K562 (cell line): ENCODE results near the gene CKLF. TPM values are rescaled to one million over a fixed set of nuclear protein-coding genes. Genes with fewer than 3 reads are reported as not detected.

Experiments
- ATAC-seq: fragments of 200-7000 bp; cut with Tn5 transposase; 3 replicates; pipeline ENCODE4 v1.9.1; 2020; ENCODE audit warnings: moderate library complexity
- BruUV-seq: library from RNA; stranded (reverse); fragments of 400-500 nt; replicated peaks from 2 replicates; lab custom pipeline; 2021; lab: Mats Ljungman, UMichigan
- CTCF ChIA-PET: fragments of 300-600 bp; formaldehyde crosslinking; extraction: SDS; loops from one replicate; lab custom pipeline; 2021; ENCODE audit warnings: low intra/inter-chr PET ratio; lab: Yijun Ruan, JAX
- POLR2A ChIA-PET: fragments of 300-600, 350-650 bp; sonication (Branson Sonifier 250); formaldehyde crosslinking; extraction: SDS; loops from one replicate; lab custom pipeline; 2021; ENCODE audit warnings: antibody characterized with exemption, inconsistent platforms; lab: Yijun Ruan, JAX
- DNase-seq, 4 experiments: peaks; one replicate each; pipeline versions ENCODE4 v3.0.0 to v3.0.0-alpha.2; 2011 to 2018; ENCODE audit warnings: low spot score in 3 of 4, mixed read lengths in 3 of 4; ENCODE audit errors: extremely low read depth in 1 of 4
- FAIRE-seq: peaks from 2 replicates; lab custom pipeline; 2011; peaks lifted over from hg19 to GRCh38; lab: Jason Lieb, UNC
- H2AFZ ChIP-seq: 2 replicates; pipeline ENCODE4 v1.6.0; 2011; ENCODE audit warnings: low read depth, low read length, control low read depth, inconsistent platforms
- H3K27ac ChIP-seq: fragments of 200-600 bp; 3 replicates; pipeline ENCODE4 v1.8.0; 2011; ENCODE audit warnings: low read depth, mild to moderate bottlenecking, control low read depth, inconsistent platforms, low read length, moderate library complexity, mixed read lengths; ENCODE audit errors: extremely low read depth
- H3K27me3 ChIP-seq, 2 experiments: fragments of 300-600 bp in 1 of 2; 2 replicates in 1 of 2; 3 replicates in 1 of 2; pipeline versions ENCODE4 v1.6.0 to v1.8.0; 2011; ENCODE audit warnings: inconsistent platforms in 2 of 2, low read length in 2 of 2, mild to moderate bottlenecking in 1 of 2, mixed read lengths in 1 of 2, moderate library complexity in 1 of 2; ENCODE audit not compliant: control insufficient read depth in 2 of 2, insufficient read depth in 2 of 2
- H3K36me3 ChIP-seq: fragments of 300-600 bp; 3 replicates; pipeline ENCODE4 v1.8.0; 2011; ENCODE audit warnings: mild to moderate bottlenecking, low read length, inconsistent platforms; ENCODE audit not compliant: control insufficient read depth, insufficient read depth
- H3K4me1 ChIP-seq, 2 experiments: fragments of 200-600 bp in 1 of 2; replicated peaks in 1 of 2; 2 replicates in 1 of 2; 3 replicates in 1 of 2; pipeline versions ENCODE4 v1.5.1 to v1.8.0; 2011; ENCODE audit warnings: inconsistent platforms in 2 of 2, low read length in 2 of 2, mild to moderate bottlenecking in 1 of 2, mixed read lengths in 1 of 2, moderate library complexity in 1 of 2; ENCODE audit not compliant: control insufficient read depth in 2 of 2, insufficient read depth in 2 of 2
- H3K4me2 ChIP-seq: 2 replicates; pipeline ENCODE4 v1.6.1; 2011; ENCODE audit warnings: low read length, control low read depth, inconsistent platforms, mixed read lengths; ENCODE audit not compliant: insufficient read depth
- H3K4me3 ChIP-seq: fragments of 200-600 bp; sonication (generic), shearing (Covaris generic); 2 replicates; pipeline ENCODE4 v1.5.1; 2016; ENCODE audit warnings: control low read depth, inconsistent platforms
- H3K79me2 ChIP-seq: fragments of 200-600 bp; 3 replicates; pipeline ENCODE4 v1.8.0; 2011; ENCODE audit warnings: low read length, inconsistent platforms; ENCODE audit not compliant: control insufficient read depth, insufficient read depth
- H3K9ac ChIP-seq, 2 experiments: 2 replicates each; pipeline versions ENCODE4 v1.6.0 to v1.6.1; 2011; ENCODE audit warnings: low read depth in 2 of 2, low read length in 2 of 2, control low read depth in 1 of 2, inconsistent platforms in 1 of 2, mild to moderate bottlenecking in 1 of 2, mixed read lengths in 1 of 2; ENCODE audit not compliant: insufficient read depth in 1 of 2
- H3K9me1 ChIP-seq: one replicate; pipeline ENCODE4 v1.6.0; 2011; ENCODE audit warnings: inconsistent platforms, mild to moderate bottlenecking, low read length, moderate library complexity; ENCODE audit not compliant: control insufficient read depth, insufficient read depth
- H3K9me3 ChIP-seq: replicated peaks from 2 replicates; pipeline ENCODE4 v1.5.1; 2011; ENCODE audit warnings: low read depth, low read length, inconsistent platforms; ENCODE audit not compliant: control insufficient read depth, insufficient read depth
- H4K20me1 ChIP-seq: replicated peaks from 2 replicates; pipeline ENCODE4 v1.6.1; 2011; ENCODE audit warnings: low read length, inconsistent platforms, mixed read lengths; ENCODE audit not compliant: control insufficient read depth, insufficient read depth
- CTBP1 ChIP-seq: fragments of 450-650 bp; IDR thresholded peaks from 2 replicates; pipeline ENCODE4 v1.6.1; 2016; ENCODE audit warnings: borderline replicate concordance
- DACH1 ChIP-seq: fragments of 450-650 bp; IDR thresholded peaks from 2 replicates; pipeline ENCODE4 v1.6.1; 2018; ENCODE audit not compliant: partially characterized antibody
- DPF2 ChIP-seq: fragments of 450-650 bp; IDR thresholded peaks from 2 replicates; pipeline ENCODE4 v1.6.1; 2016
- FOS ChIP-seq: IDR thresholded peaks from 3 replicates; pipeline ENCODE4 v1.6.1; 2011; ENCODE audit not compliant: insufficient read length; ENCODE audit errors: extremely low read depth
- KDM5B ChIP-seq: fragments of 200-600 bp; sonication (generic); IDR thresholded peaks from 2 replicates; pipeline ENCODE4 v1.6.1; 2012; ENCODE audit warnings: low read depth, mild to moderate bottlenecking, moderate library complexity, low read length, control low read depth, inconsistent platforms; ENCODE audit not compliant: insufficient replicate concordance
- MTF1 ChIP-seq: fragments of 250-450 bp; sonication (Bioruptor Pico); IDR thresholded peaks from 2 replicates; pipeline ENCODE4 v1.9.0; 2021; ENCODE audit warnings: moderate library complexity, mild to moderate bottlenecking, inconsistent platforms, borderline replicate concordance
- MYNN ChIP-seq, 2 experiments: sonication (generic); formaldehyde crosslinking in 1 of 2; IDR thresholded peaks; 2 replicates each; pipeline versions ENCODE4 v1.5.0 to v1.6.1; 2016 to 2020; ENCODE audit warnings: antibody characterized with exemption in 1 of 2, missing genetic modification reagents in 1 of 2
- NEUROD1 ChIP-seq: fragments of 150-350 bp; IDR thresholded peaks from 2 replicates; pipeline ENCODE4 v1.6.1; 2014; ENCODE audit warnings: borderline replicate concordance, low read length, low read depth; ENCODE audit not compliant: partially characterized antibody
- NFIC ChIP-seq: fragments of 450-650 bp; IDR thresholded peaks from 2 replicates; pipeline ENCODE4 v1.6.1; 2017; ENCODE audit warnings: mild to moderate bottlenecking, inconsistent platforms
- RCOR1 ChIP-seq, 2 experiments: IDR thresholded peaks; 2 replicates each; pipeline ENCODE4 v1.6.1; 2012; ENCODE audit warnings: low read depth in 2 of 2, low read length in 2 of 2, borderline replicate concordance in 1 of 2, improper control_type of control experiment in 1 of 2
- TFAP4 ChIP-seq: sonication (generic); formaldehyde crosslinking; IDR thresholded peaks from 2 replicates; pipeline ENCODE4 v1.8.0; 2022; ENCODE audit warnings: missing genetic modification reagents, mild to moderate bottlenecking, moderate library complexity, borderline replicate concordance
- THAP7 ChIP-seq: fragments of 250-450 bp; sonication (Bioruptor Pico); IDR thresholded peaks from 2 replicates; pipeline ENCODE4 v1.5.0; 2021
- ZNF23 ChIP-seq: fragments of 250-450 bp; sonication (Bioruptor Pico); IDR thresholded peaks from 2 replicates; pipeline ENCODE4 v1.4.0; 2020; ENCODE audit warnings: mild to moderate bottlenecking
- WGBS: fragments of 100-300 bp; shearing (Covaris generic); methylation state at CpG from one replicate; pipeline ENCODE4 v1.1.6; 2016; ENCODE audit warnings: low coverage, mixed read lengths; ENCODE audit not compliant: insufficient coverage; ENCODE audit errors: missing lambda C conversion rate; 5-methylcytosine and 5-hydroxymethylcytosine counted together
- in situ Hi-C: fragments of 300-500 bp; cut with MboI; formaldehyde crosslinking; loops from 4 replicates; pipeline ENCODE4 v1.15.0; 2018; ENCODE audit warnings: inconsistent platforms, mixed read lengths
- intact Hi-C: fragments of 100-400 bp; cut with micrococcal nuclease; formaldehyde crosslinking; loops from 2 replicates; pipeline ENCODE4 v1.14.2; 2022
- polyA plus RNA-seq, 8 experiments: library from polyadenylated mRNA; depleted of rRNA in 4 of 8; stranded (reverse) in 5 of 8; unstranded in 3 of 8; fragments of >200 nt; fragmentation: Nextera tagmentation in 2 of 8; fragmentation: Illumina TruSeq in 1 of 8; extraction: Ambion mirVana in 2 of 8; extraction: Trizol in 1 of 8; gene quantifications; 2 replicates each; pipeline versions ENCODE4 v1.2.1 to v1.2.3, GENCODE V29; 2011 to 2014; ENCODE audit warnings: inconsistent platforms in 1 of 8, missing spikeins in 1 of 8
- total RNA-seq, 7 experiments: library from RNA; depleted of rRNA in 6 of 7; stranded (reverse); fragments of >200 nt in 6 of 7; fragmentation: Illumina TruSeq in 2 of 7; extraction: Trizol in 2 of 7; gene quantifications; 2 replicates each; pipeline versions ENCODE4 v1.2.1 to v1.2.3, GENCODE V29; 2011 to 2021; ENCODE audit warnings: low replicate concordance in 1 of 7

Gene CKLF
- total and polyA plus RNA-seq, 9 of the 15 experiments (the other 6 are each of a cell fraction or from before 2014, with no cell fraction given): 84.8 to 322 (median 118) TPM

- ATAC-seq: peak; percentile 44
- 0 out of 3 replicates have a peak overlapping the region, but pooled peaks have one; percentile 5 for H3K27ac ChIP-seq
- in situ Hi-C loops: no loop called here
- TF ChIP-seq CTBP1 (peak; percentile 48; the same call in 1 of the 2 replicates), NFIC (no peak), THAP7 (CRISPR knock-in tag) (no peak), RCOR1 (IDR thresholded peaks at IDR 0.05; ENCODE audit: borderline replicate concordance in 1 of 2, low read depth in 2 of 2, low read length in 2 of 2) (0 out of 4 replicates have a peak, but pooled peaks of 1 of the 2 experiments have one; percentile 4), TFAP4 (CRISPR knock-in tag) (peak; percentile 60; the same call in 1 of the 2 replicates), NEUROD1 (peak; percentile 36), MYNN (IDR thresholded peaks at IDR 0.05) (0 out of 2 replicates have a peak, but pooled peaks have one; percentile 45), MYNN (CRISPR knock-in tag; IDR thresholded peaks at IDR 0.05) (no peak), FOS (peak; percentile 33), ZNF23 (CRISPR knock-in tag) (no peak), DPF2 (peak; percentile 53; the same call in 1 of the 2 replicates), MTF1 (CRISPR knock-in tag) (no peak), KDM5B (no peak), DACH1 (no peak)
Observed at GRCh38 chr16:66521951-66522771, 30.2 kb upstream of the CKLF start.

More at GRCh38 chr16:66521951-66522771, 30.2 kb upstream of the CKLF start:
- Histone ChIP-seq H3K4me2 (no peak overlapping the region; the same call in 1 of the 2 replicates), H3K9ac (peak overlapping the region in 1 of 2 experiments; percentile 82; a peak in 2 of 4 replicates), H3K4me3 (no peak overlapping the region), H3K36me3 (no peaks in the 10 kb centered on the region), H4K20me1 (no peaks in the 10 kb centered on the region), H3K9me1 (no peaks in the 10 kb centered on the region), H3K9me3 (no peaks in the 10 kb centered on the region), H3K27me3 (no peaks in the 10 kb centered on the region), H3K4me1 (peaks cover 27 to 49% of the 10 kb centered on the region in 2 experiments), H2AFZ (no peak overlapping the region), H3K79me2 (no peaks in the 10 kb centered on the region)
- intact Hi-C loops: no loop called here
- WGBS: 56% methylated on average over 15 of the region's 17 CpGs
- POLR2A ChIA-PET: interaction anchor here (0.6 to 2.2 kb wide), 4 partner anchors 8 to 29 kb away, joined by 3 to 7 read pairs (median 4); no protein-coding TSS in a partner anchor
- CTCF ChIA-PET: no interaction called here
- DNase-seq (peak; percentile 51 to 77 (median 56)), FAIRE-seq (peak; percentile 83)
- no TSS peak for BruUV-seq
